WTC11 (cell line): Measurements from ENCODE around the gene NUB1. TPM values are rescaled to one million over a fixed set of nuclear protein-coding genes. Genes with fewer than 3 reads are reported as not detected.

ENCODE experiments used
- ATAC-seq: fragments of 200-7000 bp; cut with Tn5 transposase; 2 replicates; pipeline ENCODE4 v1.10.0; 2021; ENCODE audit warnings: mild to moderate bottlenecking, moderate library complexity
- CTCF ChIA-PET: fragments of 300-600 bp; sonication (Branson Sonifier 250); formaldehyde crosslinking; loops from one replicate; lab custom pipeline; 2021; ENCODE audit warnings: antibody characterized with exemption; lab: Charles Lee
- POLR2A ChIA-PET: fragments of 350-600 bp; sonication (Branson Sonifier 250); formaldehyde crosslinking; loops from one replicate; lab custom pipeline; 2021; ENCODE audit warnings: antibody characterized with exemption; lab: Charles Lee
- DNase-seq: peaks from one replicate; pipeline ENCODE4 v3.0.0; 2021; ENCODE audit warnings: low spot score
- H3K27ac Mint-ChIP-seq: 2 replicates; pipeline ENCODE4 v1.8.0; 2021; ENCODE audit warnings: mixed read lengths
- H3K27me3 Mint-ChIP-seq: 2 replicates; pipeline ENCODE4 v1.8.0; 2021; ENCODE audit warnings: low read depth, mild to moderate bottlenecking, moderate library complexity, mixed read lengths
- H3K36me3 Mint-ChIP-seq: 2 replicates; pipeline ENCODE4 v1.8.0; 2021; ENCODE audit warnings: mixed read lengths
- H3K4me1 Mint-ChIP-seq: 2 replicates; pipeline ENCODE4 v1.8.0; 2022; ENCODE audit warnings: mixed read lengths
- H3K4me3 Mint-ChIP-seq: 2 replicates; pipeline ENCODE4 v1.8.0; 2021; ENCODE audit warnings: mild to moderate bottlenecking, moderate library complexity, mixed read lengths
- H3K9me3 Mint-ChIP-seq: 2 replicates; pipeline ENCODE4 v1.8.0; 2021; ENCODE audit warnings: mixed read lengths
- ARID4B ChIP-seq: sonication (generic); formaldehyde crosslinking; IDR thresholded peaks from 2 replicates; pipeline ENCODE4 v1.8.0; 2023; ENCODE audit warnings: missing genetic modification reagents, mild to moderate bottlenecking, borderline replicate concordance
- HMGA2 ChIP-seq: fragments of 250-450 bp; sonication (Bioruptor Pico); IDR thresholded peaks from 2 replicates; pipeline ENCODE4 v1.4.0; 2021; ENCODE audit warnings: mild to moderate bottlenecking, moderate library complexity
- JAZF1 ChIP-seq: fragments of 250-450 bp; sonication (Bioruptor Pico); IDR thresholded peaks from 2 replicates; pipeline ENCODE4 v1.9.0; 2021; ENCODE audit warnings: moderate library complexity, mild to moderate bottlenecking, inconsistent platforms
- MYBL2 ChIP-seq: sonication (generic); formaldehyde crosslinking; IDR thresholded peaks from 2 replicates; pipeline ENCODE4 v1.8.1; 2023; ENCODE audit warnings: mild to moderate bottlenecking, moderate library complexity, missing genetic modification reagents
- NFE2L1 ChIP-seq: sonication (generic); formaldehyde crosslinking; IDR thresholded peaks from 2 replicates; pipeline ENCODE4 v1.8.1; 2023; ENCODE audit warnings: missing genetic modification reagents
- PRRX2 ChIP-seq: fragments of 250-450 bp; sonication (Bioruptor Pico); IDR thresholded peaks from 2 replicates; pipeline ENCODE4 v1.8.0; 2021; ENCODE audit warnings: mild to moderate bottlenecking
- RORB ChIP-seq: fragments of 250-450 bp; sonication (Bioruptor Pico); IDR thresholded peaks from 2 replicates; pipeline ENCODE4 v1.9.0; 2021; ENCODE audit warnings: mild to moderate bottlenecking
- ZNF121 ChIP-seq: sonication (generic); formaldehyde crosslinking; IDR thresholded peaks from 2 replicates; pipeline ENCODE4 v1.8.0; 2023; ENCODE audit warnings: missing genetic modification reagents
- ZNF219 ChIP-seq: sonication (generic); formaldehyde crosslinking; IDR thresholded peaks from 2 replicates; pipeline ENCODE4 v1.8.0; 2023; ENCODE audit warnings: missing genetic modification reagents, mild to moderate bottlenecking, borderline replicate concordance
- ZNF232 ChIP-seq: sonication (generic); formaldehyde crosslinking; IDR thresholded peaks from 2 replicates; pipeline ENCODE4 v1.8.0; 2022; ENCODE audit warnings: mild to moderate bottlenecking, missing genetic modification reagents
- ZNF423 ChIP-seq: fragments of 250-450 bp; sonication (Bioruptor Pico); IDR thresholded peaks from 2 replicates; pipeline ENCODE4 v2.1.2; 2022; ENCODE audit warnings: mild to moderate bottlenecking, moderate library complexity
- ZSCAN18 ChIP-seq: fragments of 250-450 bp; sonication (Bioruptor Pico); IDR thresholded peaks from 2 replicates; pipeline ENCODE4 v2.1.2; 2022; ENCODE audit warnings: mild to moderate bottlenecking, moderate library complexity
- total RNA-seq: library from RNA; stranded (reverse); gene quantifications from 3 replicates; pipeline ENCODE4 v1.2.3, GENCODE V29; 2021
- TF ChIP-seq, protein P1 (sequence below): sonication (generic); formaldehyde crosslinking; IDR thresholded peaks from 2 replicates; pipeline ENCODE4 v1.8.1; 2022; ENCODE audit warnings: mild to moderate bottlenecking, moderate library complexity, missing genetic modification reagents
- TF ChIP-seq, protein P2 (sequence below): sonication (generic); formaldehyde crosslinking; conservative IDR thresholded peaks from 2 replicates; pipeline ENCODE4 v1.8.1; 2022; ENCODE audit warnings: mild to moderate bottlenecking, missing genetic modification reagents
- TF ChIP-seq, protein P3 (sequence below): sonication (generic); formaldehyde crosslinking; IDR thresholded peaks from 2 replicates; pipeline ENCODE4 v1.8.1; 2023; ENCODE audit warnings: mild to moderate bottlenecking, missing genetic modification reagents
- TF ChIP-seq, protein P4 (sequence below): sonication (generic); formaldehyde crosslinking; IDR thresholded peaks from 2 replicates; pipeline ENCODE4 v1.8.1; 2023; ENCODE audit warnings: mild to moderate bottlenecking, moderate library complexity, missing genetic modification reagents

Gene NUB1
- total RNA-seq, 1 experiment from 2014 or later: 38.3 TPM

- TF ChIP-seq, protein P1, sequence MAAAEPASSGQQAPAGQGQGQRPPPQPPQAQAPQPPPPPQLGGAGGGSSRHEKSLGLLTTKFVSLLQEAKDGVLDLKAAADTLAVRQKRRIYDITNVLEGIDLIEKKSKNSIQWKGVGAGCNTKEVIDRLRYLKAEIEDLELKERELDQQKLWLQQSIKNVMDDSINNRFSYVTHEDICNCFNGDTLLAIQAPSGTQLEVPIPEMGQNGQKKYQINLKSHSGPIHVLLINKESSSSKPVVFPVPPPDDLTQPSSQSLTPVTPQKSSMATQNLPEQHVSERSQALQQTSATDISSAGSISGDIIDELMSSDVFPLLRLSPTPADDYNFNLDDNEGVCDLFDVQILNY: peak; percentile 92
- peak; percentile 60; the same call in 1 of the 2 replicates for TF ChIP-seq ARID4B (CRISPR knock-in tag)
- TF ChIP-seq, protein P2, sequence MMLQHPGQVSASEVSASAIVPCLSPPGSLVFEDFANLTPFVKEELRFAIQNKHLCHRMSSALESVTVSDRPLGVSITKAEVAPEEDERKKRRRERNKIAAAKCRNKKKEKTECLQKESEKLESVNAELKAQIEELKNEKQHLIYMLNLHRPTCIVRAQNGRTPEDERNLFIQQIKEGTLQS (CRISPR knock-in tag): no peak
- TF ChIP-seq PRRX2 (CRISPR knock-in tag): no peak
- TF ChIP-seq, protein P3, sequence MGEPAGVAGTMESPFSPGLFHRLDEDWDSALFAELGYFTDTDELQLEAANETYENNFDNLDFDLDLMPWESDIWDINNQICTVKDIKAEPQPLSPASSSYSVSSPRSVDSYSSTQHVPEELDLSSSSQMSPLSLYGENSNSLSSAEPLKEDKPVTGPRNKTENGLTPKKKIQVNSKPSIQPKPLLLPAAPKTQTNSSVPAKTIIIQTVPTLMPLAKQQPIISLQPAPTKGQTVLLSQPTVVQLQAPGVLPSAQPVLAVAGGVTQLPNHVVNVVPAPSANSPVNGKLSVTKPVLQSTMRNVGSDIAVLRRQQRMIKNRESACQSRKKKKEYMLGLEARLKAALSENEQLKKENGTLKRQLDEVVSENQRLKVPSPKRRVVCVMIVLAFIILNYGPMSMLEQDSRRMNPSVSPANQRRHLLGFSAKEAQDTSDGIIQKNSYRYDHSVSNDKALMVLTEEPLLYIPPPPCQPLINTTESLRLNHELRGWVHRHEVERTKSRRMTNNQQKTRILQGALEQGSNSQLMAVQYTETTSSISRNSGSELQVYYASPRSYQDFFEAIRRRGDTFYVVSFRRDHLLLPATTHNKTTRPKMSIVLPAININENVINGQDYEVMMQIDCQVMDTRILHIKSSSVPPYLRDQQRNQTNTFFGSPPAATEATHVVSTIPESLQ: no peak
- no peak for TF ChIP-seq ZSCAN18 (CRISPR knock-in tag)
- TF ChIP-seq MYBL2 (CRISPR knock-in tag): peak; percentile 29; the same call in 1 of the 2 replicates
- TF ChIP-seq ZNF232: 0 out of 2 replicates have a peak, but pooled peaks have one; percentile 69
- TF ChIP-seq, protein P4, sequence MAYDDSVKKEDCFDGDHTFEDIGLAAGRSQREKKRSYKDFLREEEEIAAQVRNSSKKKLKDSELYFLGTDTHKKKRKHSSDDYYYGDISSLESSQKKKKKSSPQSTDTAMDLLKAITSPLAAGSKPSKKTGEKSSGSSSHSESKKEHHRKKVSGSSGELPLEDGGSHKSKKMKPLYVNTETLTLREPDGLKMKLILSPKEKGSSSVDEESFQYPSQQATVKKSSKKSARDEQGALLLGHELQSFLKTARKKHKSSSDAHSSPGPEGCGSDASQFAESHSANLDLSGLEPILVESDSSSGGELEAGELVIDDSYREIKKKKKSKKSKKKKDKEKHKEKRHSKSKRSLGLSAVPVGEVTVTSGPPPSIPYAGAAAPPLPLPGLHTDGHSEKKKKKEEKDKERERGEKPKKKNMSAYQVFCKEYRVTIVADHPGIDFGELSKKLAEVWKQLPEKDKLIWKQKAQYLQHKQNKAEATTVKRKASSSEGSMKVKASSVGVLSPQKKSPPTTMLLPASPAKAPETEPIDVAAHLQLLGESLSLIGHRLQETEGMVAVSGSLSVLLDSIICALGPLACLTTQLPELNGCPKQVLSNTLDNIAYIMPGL (CRISPR knock-in tag): peak; percentile 83; the same call in 1 of the 2 replicates
These were observed at the start of gene NUB1 (continued) for GRCh38 chr7:151341357-151342101.

GRCh38 chr7:151292850-151293249 is 48.8 kb upstream of the NUB1 start:
- Mint-ChIP-seq H3K4me3 (no peak overlapping the region), H3K9me3 (peaks cover 11% of the 10 kb centered on the region), H3K27me3 (peaks cover 16% of the 10 kb centered on the region), H3K27ac (no peak overlapping the region), H3K36me3 (0 out of 2 replicates have a peak, but pooled peaks cover 3% of the 10 kb centered on the region), H3K4me1 (no peaks in the 10 kb centered on the region)
- CTCF ChIA-PET: interaction anchor here (0.7 to 1.5 kb wide), 4 partner anchors 9 to 66 kb away, joined by 3 to 6 read pairs (median 4); no protein-coding TSS in a partner anchor
- POLR2A ChIA-PET: no interaction called here
- ATAC-seq: no peak
- TF ChIP-seq NFE2L1 (CRISPR knock-in tag) (no peak), ZNF121 (no peak), RORB (no peak), JAZF1 (CRISPR knock-in tag) (no peak), ZNF219 (CRISPR knock-in tag) (no peak), HMGA2 (CRISPR knock-in tag) (no peak), ZNF423 (CRISPR knock-in tag) (no peak)
- TF ChIP-seq, all 79 proteins: peak for 0
- DNase-seq: no peak
